Activated CD8-positive, alpha-beta memory T cell treated with anti-CD3 and anti-CD28 coated beads for 24 hours (primary cell): ENCODE measurements around the gene NAT9.

Experiments used
- DNase-seq: peaks from one replicate; pipeline ENCODE4 v3.0.0-alpha.2; 2020

The NAT9 gene

GRCh38 chr17:74778960-74779359, 2.8 kb upstream of the NAT9 start:
- DNase-seq: no peak

DNA sequence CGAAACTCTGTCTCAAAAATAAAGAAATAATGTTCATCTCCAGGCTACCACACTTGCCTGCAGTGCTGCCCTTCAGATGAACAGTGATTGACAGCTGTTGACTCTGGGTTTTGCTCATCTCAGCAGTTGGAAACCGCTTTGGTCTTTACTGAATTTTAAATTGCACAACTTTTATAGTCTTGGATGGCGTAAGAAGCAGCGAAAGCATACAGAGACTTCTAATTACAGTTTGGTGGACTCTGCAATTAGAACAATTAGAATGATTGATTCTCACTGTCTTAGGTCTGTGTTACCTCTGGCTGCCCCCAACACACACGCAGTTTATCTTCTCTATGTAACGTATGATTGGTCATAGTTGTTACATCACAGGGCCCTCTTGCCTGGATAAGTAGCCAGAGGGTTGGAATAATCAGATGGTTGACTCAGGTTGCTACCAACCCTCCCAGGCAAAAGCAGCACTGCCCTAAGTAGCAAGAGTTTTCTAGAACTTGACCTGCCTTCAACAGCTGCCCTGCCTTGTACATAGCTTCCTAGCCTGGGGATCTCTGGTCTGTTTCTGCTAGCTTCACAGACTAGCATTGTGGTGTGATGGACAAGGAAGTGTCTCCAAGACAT, 1.9 kb upstream of the NAT9 start:
- DNase-seq: no peak

- DNase-seq: no peak
Measured at GRCh38 chr17:74776990-74777389, 845 bp upstream of the NAT9 start.

- no peak for DNase-seq
Measured at GRCh38 chr17:74775409-74776043, 619 bp downstream of the NAT9 start.

DNA sequence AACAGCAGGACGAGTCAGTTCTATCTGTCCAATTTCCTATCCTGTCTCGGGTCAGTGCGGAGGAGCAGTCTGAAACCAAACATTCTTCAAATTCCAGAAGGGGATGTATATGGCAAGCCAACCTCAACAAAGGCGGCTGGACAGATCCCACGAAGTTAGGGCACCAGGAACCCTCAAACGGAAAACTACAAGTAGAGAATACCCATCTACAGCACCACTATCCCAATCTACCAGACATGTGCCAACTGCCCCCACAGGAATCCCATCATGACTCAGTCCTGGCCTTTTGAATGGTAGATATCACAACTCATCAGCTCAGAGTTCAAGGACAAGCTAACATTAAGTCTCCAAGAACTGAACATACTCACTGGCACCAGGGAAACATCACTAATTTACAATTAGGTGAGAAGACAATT, 2.3 kb downstream of the NAT9 start:
- no peak for DNase-seq

- DNase-seq: no peak
Measured at GRCh38 chr17:74773414-74773813, 2.7 kb downstream of the NAT9 start.

GRCh38 chr17:74772053-74772452, 4.1 kb downstream of the NAT9 start:
- DNase-seq: no peak

DNA sequence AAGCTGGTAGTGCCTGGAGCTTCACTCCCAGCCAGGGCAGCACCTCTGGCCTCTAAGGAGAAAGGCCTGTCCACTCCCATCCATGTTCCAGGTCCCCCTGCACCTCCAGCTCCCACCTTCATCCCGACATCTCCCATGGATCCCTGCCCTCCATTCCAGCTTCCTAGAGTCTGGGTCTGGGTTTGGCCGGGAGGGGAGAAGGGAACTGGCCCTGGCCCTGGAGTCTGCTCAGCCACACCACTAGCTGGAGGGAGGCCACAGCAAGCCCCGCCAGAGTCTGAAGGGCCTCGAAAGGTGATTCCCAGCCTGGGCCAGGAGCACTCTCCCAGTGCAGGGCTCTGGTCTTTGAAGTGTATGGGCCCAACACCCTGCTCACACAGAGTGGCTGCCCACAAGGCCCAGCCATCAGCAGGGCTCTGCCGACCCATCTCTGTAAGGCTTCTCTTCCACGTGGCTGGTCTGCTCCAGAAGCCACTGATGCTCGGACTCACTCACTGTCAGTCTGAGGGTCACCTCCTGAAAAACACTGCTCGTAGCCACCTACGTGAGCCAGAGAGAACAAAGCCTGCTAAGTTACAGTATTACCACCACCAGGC, 4.7 kb downstream of the NAT9 start:
- DNase-seq: no peak

- DNase-seq: peak; percentile 87
Measured at GRCh38 chr17:74770498-74771318, 5.4 kb downstream of the NAT9 start.

- no peak for DNase-seq
Measured at GRCh38 chr17:74769856-74770497, 6.2 kb downstream of the NAT9 start.

GRCh38 chr17:74769266-74769855, 6.8 kb downstream of the NAT9 start:
- DNase-seq: no peak

DNA sequence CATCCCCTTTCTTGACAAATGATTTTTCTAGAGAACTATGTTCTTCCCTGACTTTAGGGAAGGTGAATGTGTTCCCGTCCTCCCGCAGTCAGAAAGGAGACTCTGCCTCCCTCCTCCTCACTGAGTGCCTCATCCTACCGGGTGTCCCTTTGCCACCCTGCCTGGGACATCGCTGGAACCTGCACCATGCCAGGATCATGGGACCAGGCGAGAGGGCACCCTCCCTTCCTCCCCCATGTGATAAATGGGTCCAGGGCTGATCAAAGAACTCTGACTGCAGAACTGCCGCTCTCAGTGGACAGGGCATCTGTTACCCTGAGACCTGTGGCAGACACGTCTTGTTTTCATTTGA, 7.4 kb downstream of the NAT9 start:
- no peak for DNase-seq

- no peak for DNase-seq
Measured at GRCh38 chr17:74768069-74768762, 7.9 kb downstream of the NAT9 start.

DNA sequence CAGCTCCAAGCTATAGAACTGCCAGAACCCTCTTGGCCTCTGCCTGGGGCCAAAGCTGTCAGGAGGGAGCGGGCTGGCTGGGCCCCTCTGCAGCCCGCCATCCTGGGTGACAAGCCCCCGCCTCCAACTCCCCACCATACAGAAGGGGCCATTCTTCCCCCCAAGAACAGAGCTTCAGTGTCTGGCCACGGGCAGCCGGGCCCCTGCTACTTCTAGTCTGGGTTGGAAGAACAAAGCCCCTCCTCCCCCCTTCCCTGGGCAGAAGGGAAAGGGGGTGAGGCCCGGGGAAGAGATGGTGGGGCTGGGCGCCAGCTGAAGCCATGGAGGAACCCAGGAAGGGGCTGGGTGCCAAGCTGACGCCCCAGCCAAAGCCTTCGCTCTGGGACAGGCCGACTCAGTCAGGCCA, 9.0 kb downstream of the NAT9 start:
- no peak for DNase-seq

DNA sequence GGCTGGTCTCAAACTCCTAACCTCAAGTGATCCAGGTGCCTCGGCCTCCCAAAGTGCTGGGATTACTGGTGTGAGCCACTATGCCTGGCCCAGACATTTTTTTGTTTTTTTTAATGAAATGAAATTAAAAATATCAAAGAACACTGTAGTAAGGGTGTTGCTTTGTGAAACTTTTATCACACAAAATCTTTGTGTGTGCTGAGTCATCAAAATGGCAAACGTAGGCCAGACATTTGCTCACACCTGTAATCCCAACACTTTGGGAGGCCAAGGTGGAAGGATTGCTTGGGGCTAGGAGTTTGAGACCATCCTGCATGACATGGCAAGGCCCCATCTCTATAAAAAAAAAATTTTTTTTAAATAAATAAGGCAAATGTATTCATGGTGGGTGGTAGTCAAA, 9.7 kb downstream of the NAT9 start:
- DNase-seq: no peak

- DNase-seq: no peak
Measured at GRCh38 chr17:74764751-74765286, 11.3 kb downstream of the NAT9 start.

GRCh38 chr17:74763565-74764387, 12.4 kb downstream of the NAT9 start:
- DNase-seq: no peak

- no peak for DNase-seq
Measured at GRCh38 chr17:74761931-74762330, 14.2 kb downstream of the NAT9 start.

DNA sequence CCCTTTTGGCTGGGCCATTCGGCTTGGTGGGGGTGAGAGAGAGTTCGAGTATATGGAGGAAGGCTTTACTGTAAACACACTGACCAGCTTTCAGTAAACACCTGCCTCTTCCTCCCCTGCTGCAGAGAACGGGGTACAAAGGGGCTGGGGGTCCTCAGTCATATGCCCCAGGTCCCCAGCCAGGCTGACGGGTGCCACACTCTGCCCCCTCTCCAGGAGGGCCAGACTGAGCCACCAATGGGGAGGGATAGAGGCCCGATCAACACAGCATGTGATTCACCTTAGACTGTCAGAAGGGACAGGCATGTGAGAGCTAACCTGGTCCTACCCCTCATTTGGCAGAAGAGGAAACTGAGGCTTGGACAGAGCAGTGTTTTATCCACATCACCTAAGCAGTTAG, 14.7 kb downstream of the NAT9 start:
- DNase-seq: no peak

- no peak for DNase-seq
Measured at GRCh38 chr17:74760404-74761105, 15.6 kb downstream of the NAT9 start.
